CD14-positive monocyte (primary cell): ENCODE data around the gene TP73. TPM values are rescaled to one million over a fixed set of nuclear protein-coding genes. Genes with fewer than 3 reads are reported as not detected.

ENCODE experiments used
- DNase-seq, 3 donors: peaks; one replicate each; pipeline ENCODE4 v3.0.0-alpha.2; 2011 to 2022
- H2AFZ ChIP-seq: 2 replicates; pipeline ENCODE4 v1.6.0; 2012; ENCODE audit warnings: mild to moderate bottlenecking, low read depth, low read length, inconsistent platforms; ENCODE audit not compliant: insufficient read depth, poor library complexity, severe bottlenecking
- H3K27ac ChIP-seq, 2 donors: 1 replicate in 1 of 2; 2 replicates in 1 of 2; pipeline ENCODE4 v1.5.1; 2012 to 2013; ENCODE audit warnings: low read length in 2 of 2, control low read depth in 1 of 2, inconsistent platforms in 1 of 2, low read depth in 1 of 2, mild to moderate bottlenecking in 1 of 2
- H3K27me3 ChIP-seq, 2 donors: one replicate each; pipeline versions ENCODE4 v1.6.0 to v1.6.1; 2011 to 2013; ENCODE audit warnings: low read length in 2 of 2; ENCODE audit not compliant: control insufficient read depth in 2 of 2, insufficient read depth in 2 of 2
- H3K36me3 ChIP-seq, 2 donors: replicated peaks in 1 of 2; 1 replicate in 1 of 2; 2 replicates in 1 of 2; pipeline versions ENCODE4 v1.5.1 to v1.6.1; 2012 to 2013; ENCODE audit warnings: low read length in 2 of 2, control low read depth in 1 of 2, inconsistent platforms in 1 of 2, mild to moderate bottlenecking in 1 of 2; ENCODE audit not compliant: insufficient read depth in 2 of 2, control insufficient read depth in 1 of 2
- H3K4me1 ChIP-seq, 2 donors: 1 replicate in 1 of 2; 2 replicates in 1 of 2; pipeline versions ENCODE4 v1.5.1 to v1.6.1; 2012 to 2013; ENCODE audit warnings: low read length in 2 of 2, control low read depth in 1 of 2, inconsistent platforms in 1 of 2, mild to moderate bottlenecking in 1 of 2, moderate library complexity in 1 of 2; ENCODE audit not compliant: insufficient read depth in 2 of 2, control insufficient read depth in 1 of 2
- H3K4me2 ChIP-seq: replicated peaks from 2 replicates; pipeline ENCODE3; 2012; ENCODE audit warnings: low read length, moderate library complexity, mild to moderate bottlenecking; ENCODE audit not compliant: poor library complexity, severe bottlenecking; ENCODE audit errors: extremely low read depth
- H3K4me3 ChIP-seq, 3 experiments: fragments of 200-600 bp in 1 of 3; sonication (generic) in 1 of 3; replicated peaks in 1 of 3; 1 replicate in 2 of 3; 2 replicates in 1 of 3; pipeline ENCODE4 v1.5.1; 2011 to 2013; ENCODE audit warnings: low read length in 3 of 3, mild to moderate bottlenecking in 3 of 3, control low read depth in 2 of 3, low read depth in 2 of 3, inconsistent platforms in 1 of 3, moderate library complexity in 1 of 3
- H3K79me2 ChIP-seq: 2 replicates; pipeline ENCODE4 v1.6.0; 2012; ENCODE audit warnings: mild to moderate bottlenecking, control low read depth, inconsistent platforms, low read length, moderate library complexity; ENCODE audit not compliant: insufficient read depth
- H3K9ac ChIP-seq: 2 replicates; pipeline ENCODE4 v1.6.0; 2017; ENCODE audit warnings: low read length, mild to moderate bottlenecking; ENCODE audit not compliant: insufficient read depth, poor library complexity, severe bottlenecking
- H3K9me3 ChIP-seq, 2 donors: replicated peaks in 1 of 2; 1 replicate in 1 of 2; 2 replicates in 1 of 2; pipeline versions ENCODE4 v1.5.1 to v1.6.1; 2012 to 2013; ENCODE audit warnings: low read length in 2 of 2, control low read depth in 1 of 2; ENCODE audit not compliant: control insufficient read depth in 1 of 2, insufficient read depth in 1 of 2
- H4K20me1 ChIP-seq: 2 replicates; pipeline ENCODE4 v1.6.0; 2012; ENCODE audit warnings: mild to moderate bottlenecking, low read length, control low read depth, moderate library complexity; ENCODE audit not compliant: insufficient read depth
- H3K27ac Mint-ChIP-seq, 7 donors: one replicate each; pipeline ENCODE4 v1.8.0; 2020; ENCODE audit warnings: mild to moderate bottlenecking in 7 of 7, mixed read lengths in 7 of 7, moderate library complexity in 6 of 7, inconsistent platforms in 2 of 7
- H3K27me3 Mint-ChIP-seq, 3 donors: one replicate each; pipeline ENCODE4 v1.8.0; 2021 to 2022; ENCODE audit warnings: low read depth in 3 of 3, mild to moderate bottlenecking in 3 of 3, mixed read lengths in 3 of 3, moderate library complexity in 3 of 3, inconsistent platforms in 1 of 3
- H3K36me3 Mint-ChIP-seq, 2 donors: one replicate each; pipeline ENCODE4 v1.8.0; 2020; ENCODE audit warnings: mixed read lengths in 2 of 2, inconsistent platforms in 1 of 2, mild to moderate bottlenecking in 1 of 2
- H3K4me1 Mint-ChIP-seq: one replicate; pipeline ENCODE4 v1.8.0; 2020; ENCODE audit warnings: mild to moderate bottlenecking, mixed read lengths
- H3K4me3 Mint-ChIP-seq, 2 donors: one replicate each; pipeline ENCODE4 v1.8.0; 2020; ENCODE audit warnings: mild to moderate bottlenecking in 2 of 2, mixed read lengths in 2 of 2, moderate library complexity in 1 of 2
- H3K9me3 Mint-ChIP-seq, 7 donors: one replicate each; pipeline ENCODE4 v1.8.0; 2020 to 2022; ENCODE audit warnings: mixed read lengths in 7 of 7, mild to moderate bottlenecking in 6 of 7, moderate library complexity in 6 of 7, inconsistent platforms in 2 of 7
- CTCF ChIP-seq: fragments of 200-600 bp; IDR thresholded peaks from one replicate; pipeline ENCODE4 v1.8.0; 2022; ENCODE audit warnings: antibody characterized with exemption, mild to moderate bottlenecking
- WGBS: methylation state at CpG from one replicate; pipeline ENCODE4 v1.1.5; 2013; ENCODE audit warnings: missing lambda C conversion rate; ENCODE audit not compliant: insufficient coverage; 5-methylcytosine and 5-hydroxymethylcytosine counted together
- intact Hi-C, 2 donors: fragments of 100-400 bp; cut with micrococcal nuclease; formaldehyde crosslinking; loops; one replicate each; pipeline versions ENCODE4 v1.15.0 to v1.15.1; 2023
- polyA plus RNA-seq, 3 donors: library from polyadenylated mRNA; depleted of rRNA in 1 of 3; unstranded in 2 of 3; stranded (reverse) in 1 of 3; fragments of 300-500 nt in 2 of 3; fragments of >200 nt in 1 of 3; fragmentation: Illumina TruSeq in 2 of 3; gene quantifications; 1 replicate in 2 of 3; 2 replicates in 1 of 3; pipeline ENCODE4 v1.2.3, GENCODE V29; 2012 to 2021

Gene TP73
- polyA plus RNA-seq, 3 donors, result 0.21 to 0.42 TPM; not detected in 1

GRCh38 chr1:3661631-3662030, 9.3 kb downstream of the TP73 start:
- intact Hi-C loops, result no loop called here
- no peaks in the 10 kb centered on the region for H3K9me3 ChIP-seq
- peaks cover 11 to 35% (median 18%) of the 10 kb centered on the region in 3 donors for H3K27me3 Mint-ChIP-seq

GRCh38 chr1:3662080-3662671, 9.9 kb downstream of the TP73 start:
- no peak for TF ChIP-seq CTCF
- 92% methylated on average over 12 of the region's 16 CpGs for WGBS
- no peak overlapping the region for H3K4me3 Mint-ChIP-seq

More at GRCh38 chr1:3661631-3662030, 9.3 kb downstream of the TP73 start:
- Histone ChIP-seq H3K79me2 (no peaks in the 10 kb centered on the region), H3K4me1 (peaks cover 9 to 14% of the 10 kb centered on the region in 2 donors), H3K4me3 (no peak overlapping the region), H4K20me1 (no peaks in the 10 kb centered on the region), H2AFZ (no peak overlapping the region), H3K36me3 (no peaks in the 10 kb centered on the region), H3K9ac (no peak overlapping the region), H3K27me3 (peaks cover 0 to 12% of the 10 kb centered on the region in 2 donors), H3K4me2 (no peak overlapping the region), H3K27ac (no peak overlapping the region)
- 100% methylated on average over 2 of the region's 4 CpGs for WGBS
- H3K9me3 Mint-ChIP-seq, result no peaks in the 10 kb centered on the region
- no peaks in the 10 kb centered on the region for H3K36me3 Mint-ChIP-seq
- no peak overlapping the region for H3K4me3 Mint-ChIP-seq
- peaks cover 10% of the 10 kb centered on the region for H3K4me1 Mint-ChIP-seq
- no peak for DNase-seq
- H3K27ac Mint-ChIP-seq, result no peak overlapping the region
- TF ChIP-seq CTCF, result no peak

More at GRCh38 chr1:3662080-3662671, 9.9 kb downstream of the TP73 start:
- peaks cover 13% of the 10 kb centered on the region for H3K4me1 Mint-ChIP-seq
- Histone ChIP-seq H3K9ac (no peak overlapping the region), H3K27ac (no peak overlapping the region), H3K36me3 (no peaks in the 10 kb centered on the region), H3K9me3 (no peaks in the 10 kb centered on the region), H3K27me3 (peaks cover 0 to 10% of the 10 kb centered on the region in 2 donors), H3K4me3 (no peak overlapping the region), H3K79me2 (no peaks in the 10 kb centered on the region), H3K4me2 (no peak overlapping the region), H2AFZ (no peak overlapping the region), H3K4me1 (peaks cover 15 to 20% of the 10 kb centered on the region in 2 donors), H4K20me1 (no peaks in the 10 kb centered on the region)
- intact Hi-C loops, result no loop called here
- no peaks in the 10 kb centered on the region for H3K9me3 Mint-ChIP-seq
- peaks cover 0 to 2% of the 10 kb centered on the region in 2 donors for H3K36me3 Mint-ChIP-seq
- no peak for DNase-seq
- peaks cover 11 to 32% (median 16%) of the 10 kb centered on the region in 3 donors for H3K27me3 Mint-ChIP-seq
- H3K27ac Mint-ChIP-seq, result no peak overlapping the region
